ENCODE measurements around the gene TNFRSF14.

Gene TNFRSF14

DNA sequence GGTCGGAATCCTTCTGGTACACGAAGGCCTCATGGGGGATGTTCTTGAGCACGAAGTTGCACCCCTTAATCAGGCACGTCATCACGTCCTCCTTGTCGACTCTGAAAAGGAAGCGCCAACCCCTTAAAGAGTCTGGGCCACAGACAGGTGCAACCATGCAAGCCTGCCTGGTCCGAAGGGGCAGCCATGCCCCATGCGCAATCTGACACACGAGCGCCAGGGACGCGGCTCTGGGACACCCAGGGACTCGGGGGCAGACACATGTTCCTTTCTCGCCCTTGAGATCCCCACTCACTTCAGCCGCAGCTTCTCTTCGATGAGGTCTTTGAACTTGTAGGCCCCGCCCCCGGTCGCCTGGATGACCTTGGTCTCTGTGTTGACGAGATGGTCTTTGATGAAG, 35.4 kb upstream of the TNFRSF14 start:
- no peak overlapping the region for H3K4me3 ChIP-seq (ENCODE audit: low read depth, low read length)
- in situ Hi-C loops (cut with HindIII; ENCODE audit: low sequenced_read_pairs): no loop called here
- TF ChIP-seq CTCF (IDR thresholded peaks at IDR 0.05; ENCODE audit: low read depth, low read length, missing control alignments): no peak
- DNase-seq (ENCODE audit: low read depth): no peak

GRCh38 chr1:2522230-2522629, 33.9 kb upstream of the TNFRSF14 start:
- in situ Hi-C loops (cut with HindIII; ENCODE audit: low sequenced_read_pairs): no loop called here
- no peak for DNase-seq (ENCODE audit: low read depth)
- no peak overlapping the region for H3K4me3 ChIP-seq (ENCODE audit: low read depth, low read length)
- TF ChIP-seq CTCF (IDR thresholded peaks at IDR 0.05; ENCODE audit: low read depth, low read length, missing control alignments): no peak

- in situ Hi-C loops (cut with HindIII; ENCODE audit: low sequenced_read_pairs): no loop called here
- TF ChIP-seq CTCF (IDR thresholded peaks at IDR 0.05; ENCODE audit: low read depth, low read length, missing control alignments): no peak
- no peak overlapping the region for H3K4me3 ChIP-seq (ENCODE audit: low read depth, low read length)
- DNase-seq (ENCODE audit: low read depth): no peak
These were observed 32.8 kb upstream of the TNFRSF14 start for GRCh38 chr1:2523191-2523890.

- no peak overlapping the region for H3K4me3 ChIP-seq (ENCODE audit: low read depth, low read length)
- in situ Hi-C loops (cut with HindIII; ENCODE audit: low sequenced_read_pairs): no loop called here
- DNase-seq (ENCODE audit: low read depth): no peak
- TF ChIP-seq CTCF (IDR thresholded peaks at IDR 0.05; ENCODE audit: low read depth, low read length, missing control alignments): no peak
These were observed 32.1 kb upstream of the TNFRSF14 start for GRCh38 chr1:2523891-2524609.

DNA sequence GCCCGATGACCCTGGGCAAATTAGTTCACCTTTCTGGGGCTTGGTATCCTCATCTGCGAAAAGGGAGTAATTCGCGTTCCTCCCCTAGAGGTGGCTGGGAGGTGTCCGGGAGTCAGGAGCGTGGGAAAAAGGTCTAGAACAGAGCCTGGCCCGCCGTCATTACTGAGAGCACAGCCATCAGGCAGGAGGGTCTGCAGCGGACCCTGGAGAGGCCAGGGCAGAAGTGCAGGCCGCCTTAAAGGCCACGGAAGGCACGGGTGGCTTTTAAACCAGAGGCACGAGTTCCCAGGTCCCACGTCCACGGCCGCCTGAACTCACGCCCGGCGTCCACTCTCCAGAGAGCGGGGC, 30.6 kb upstream of the TNFRSF14 start:
- in situ Hi-C loops (cut with HindIII; ENCODE audit: low sequenced_read_pairs): no loop called here
- DNase-seq (ENCODE audit: low read depth): no peak
- no peak for TF ChIP-seq CTCF (IDR thresholded peaks at IDR 0.05; ENCODE audit: low read depth, low read length, missing control alignments)
- H3K4me3 ChIP-seq (ENCODE audit: low read depth, low read length): peak overlapping the region; percentile 86

DNA sequence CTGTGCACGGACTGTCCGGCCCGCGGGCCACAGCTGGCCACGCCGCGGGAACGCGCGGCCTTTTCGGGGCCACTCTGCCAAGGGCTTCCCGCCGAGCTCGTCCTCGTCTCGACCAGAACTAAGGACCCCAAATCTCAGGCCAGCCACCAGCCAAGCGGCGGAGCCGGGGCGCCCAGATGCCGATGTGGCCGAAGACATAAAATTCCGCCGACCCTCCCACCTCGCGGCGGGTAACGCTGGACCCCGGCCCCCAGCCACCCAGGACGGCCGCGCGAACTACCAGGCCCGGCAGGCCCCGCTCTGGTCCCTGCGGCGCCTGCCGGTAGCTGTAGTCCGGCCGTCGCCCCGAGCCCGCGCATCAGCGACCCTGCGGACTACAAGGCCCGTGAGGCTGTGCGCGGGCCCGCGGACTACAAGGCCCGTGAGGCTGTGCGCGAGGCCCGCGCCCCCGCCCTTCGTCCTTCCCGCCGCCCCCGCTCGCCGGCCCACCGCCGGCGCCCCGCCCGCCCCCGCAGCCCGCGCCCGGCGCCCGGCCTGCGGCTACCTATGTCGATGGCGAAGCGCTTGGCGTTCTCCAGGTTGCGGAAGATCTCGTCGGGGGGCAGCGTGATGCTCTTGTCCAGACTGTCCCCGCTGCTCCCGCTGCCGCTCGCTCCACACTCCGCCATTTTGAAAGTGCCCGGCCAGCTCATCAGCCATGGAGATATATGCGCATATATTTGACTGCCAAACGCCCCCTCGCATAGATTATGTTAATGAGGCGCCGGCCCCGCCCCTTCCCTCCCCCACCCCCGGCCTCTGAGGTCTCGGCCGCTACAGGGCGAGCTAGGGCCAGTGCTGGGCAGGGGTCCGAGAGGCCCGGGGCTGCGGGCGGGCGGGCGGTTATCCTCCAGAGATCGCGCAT, 30.0 kb upstream of the TNFRSF14 start, which contains the start of gene PANK4:
PANK4 (minus strand) TSS at position 677 of the 904 bp plus-strand sequence; CDS start at position 668, 9 bp downstream.
- peak; percentile 84 for DNase-seq (ENCODE audit: low read depth)
- peak within 1 kb of the TSS; percentile 86 for H3K4me3 ChIP-seq (ENCODE audit: low read depth, low read length)
- in situ Hi-C loops (cut with HindIII; ENCODE audit: low sequenced_read_pairs): no loop called here
- peak; percentile 23 for TF ChIP-seq CTCF (IDR thresholded peaks at IDR 0.05; ENCODE audit: low read depth, low read length, missing control alignments)

Measured in astrocyte of the cerebellum (primary cell).